ENCODE results near the gene COMTD1. TPM values are rescaled to one million over a fixed set of nuclear protein-coding genes. Genes with fewer than 3 reads are reported as not detected.
A peak's percentile ranks its signal among the peaks of the same experiment; 100 is the strongest.

The COMTD1 gene
- total RNA-seq = 10 to 100 TPM; 22.3 to 58.9 TPM

GRCh38 chr10:75235375-75236177 is at the start of gene COMTD1:
TSS of gene COMTD1 (minus strand) at chr10:75235957. CDS start at chr10:75235928, 29 bp downstream.
- peak within 1 kb of the TSS; percentile 75 for H3K4me3 Mint-ChIP-seq
- peaks cover 9 to 11% of the 10 kb centered on the region in 2 donors for H3K4me1 Mint-ChIP-seq (ENCODE audit: low read depth in 2 of 2)
- ATAC-seq (peak; percentile 82 to 85), DNase-seq (ENCODE audit: low spot score) (peak; percentile 94)
- no peaks in the 10 kb centered on the region for H3K9me3 Mint-ChIP-seq
- H3K27ac Mint-ChIP-seq = peak within 1 kb of the TSS; percentile 38 to 49
- H3K36me3 Mint-ChIP-seq = peaks cover 11% of the 10 kb centered on the region
- no peaks in the 10 kb centered on the region for H3K27me3 Mint-ChIP-seq

- no peak overlapping the region for H3K27ac Mint-ChIP-seq
- H3K4me1 Mint-ChIP-seq (ENCODE audit: low read depth in 2 of 2) = peaks cover 0 to 2% of the 10 kb centered on the region in 2 donors
- DNase-seq (ENCODE audit: low spot score) = no peak
- no peaks in the 10 kb centered on the region for H3K36me3 Mint-ChIP-seq
- H3K27me3 Mint-ChIP-seq = peaks cover 39 to 57% of the 10 kb centered on the region in 2 donors
- no peaks in the 10 kb centered on the region for H3K9me3 Mint-ChIP-seq
- no peak for ATAC-seq
- no peak overlapping the region for H3K4me3 Mint-ChIP-seq
Observed at GRCh38 chr10:75283671-75284470, 48.1 kb upstream of the COMTD1 start.

DNA sequence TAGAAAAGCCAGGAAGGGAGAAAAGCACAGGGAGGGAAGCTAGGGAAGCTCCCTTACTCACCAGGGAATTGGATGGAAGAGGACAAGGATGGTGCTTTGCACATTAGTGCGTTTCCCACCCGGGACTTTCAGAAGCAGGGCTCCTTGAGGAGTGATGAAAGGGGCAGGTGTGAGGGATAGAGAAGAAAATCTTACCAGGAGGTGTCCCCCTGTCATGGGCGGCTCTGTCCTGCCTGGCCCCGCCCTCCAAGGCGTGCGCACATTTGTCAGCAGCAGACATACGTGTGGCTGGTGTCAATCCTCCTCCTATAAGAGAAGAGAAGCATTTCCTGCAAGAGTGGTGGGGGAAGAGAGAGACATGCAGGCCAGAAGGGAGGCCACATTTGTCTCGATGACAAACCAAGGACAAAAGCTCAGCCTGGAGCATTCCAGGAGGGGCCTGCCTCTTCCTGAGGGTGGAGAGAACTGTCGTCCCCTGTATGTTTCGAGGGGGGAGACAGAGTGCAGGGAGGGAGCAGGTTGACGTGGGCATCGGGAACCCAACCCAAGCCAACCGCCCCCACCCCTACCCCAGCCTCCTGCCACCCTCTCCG is 47.4 kb upstream of the COMTD1 start:
- ATAC-seq = no peak
- no peak for DNase-seq (ENCODE audit: low spot score)
- no peak overlapping the region for H3K27ac Mint-ChIP-seq
- H3K9me3 Mint-ChIP-seq = no peaks in the 10 kb centered on the region
- H3K27me3 Mint-ChIP-seq = peaks cover 39 to 57% of the 10 kb centered on the region in 2 donors
- H3K4me1 Mint-ChIP-seq (ENCODE audit: low read depth in 2 of 2) = peaks cover 0 to 2% of the 10 kb centered on the region in 2 donors
- H3K36me3 Mint-ChIP-seq = no peaks in the 10 kb centered on the region
- no peak overlapping the region for H3K4me3 Mint-ChIP-seq

- no peak overlapping the region for H3K27ac Mint-ChIP-seq
- ATAC-seq (no peak), DNase-seq (ENCODE audit: low spot score) (no peak)
- H3K9me3 Mint-ChIP-seq = no peaks in the 10 kb centered on the region
- no peak overlapping the region for H3K4me3 Mint-ChIP-seq
- H3K27me3 Mint-ChIP-seq = peaks cover 33 to 45% of the 10 kb centered on the region in 2 donors
- H3K4me1 Mint-ChIP-seq (ENCODE audit: low read depth in 2 of 2) = peaks cover 0 to 2% of the 10 kb centered on the region in 2 donors
- H3K36me3 Mint-ChIP-seq = no peaks in the 10 kb centered on the region
Observed at GRCh38 chr10:75281974-75282373, 46.2 kb upstream of the COMTD1 start.

GRCh38 chr10:75280236-75280635 is 44.5 kb upstream of the COMTD1 start:
- no peak for ATAC-seq
- H3K4me3 Mint-ChIP-seq = no peak overlapping the region
- no peaks in the 10 kb centered on the region for H3K9me3 Mint-ChIP-seq
- peaks cover 0 to 2% of the 10 kb centered on the region in 2 donors for H3K4me1 Mint-ChIP-seq (ENCODE audit: low read depth in 2 of 2)
- H3K27ac Mint-ChIP-seq = no peak overlapping the region
- H3K27me3 Mint-ChIP-seq = peaks cover 28 to 37% of the 10 kb centered on the region in 2 donors
- no peak for DNase-seq (ENCODE audit: low spot score)
- no peaks in the 10 kb centered on the region for H3K36me3 Mint-ChIP-seq

DNA sequence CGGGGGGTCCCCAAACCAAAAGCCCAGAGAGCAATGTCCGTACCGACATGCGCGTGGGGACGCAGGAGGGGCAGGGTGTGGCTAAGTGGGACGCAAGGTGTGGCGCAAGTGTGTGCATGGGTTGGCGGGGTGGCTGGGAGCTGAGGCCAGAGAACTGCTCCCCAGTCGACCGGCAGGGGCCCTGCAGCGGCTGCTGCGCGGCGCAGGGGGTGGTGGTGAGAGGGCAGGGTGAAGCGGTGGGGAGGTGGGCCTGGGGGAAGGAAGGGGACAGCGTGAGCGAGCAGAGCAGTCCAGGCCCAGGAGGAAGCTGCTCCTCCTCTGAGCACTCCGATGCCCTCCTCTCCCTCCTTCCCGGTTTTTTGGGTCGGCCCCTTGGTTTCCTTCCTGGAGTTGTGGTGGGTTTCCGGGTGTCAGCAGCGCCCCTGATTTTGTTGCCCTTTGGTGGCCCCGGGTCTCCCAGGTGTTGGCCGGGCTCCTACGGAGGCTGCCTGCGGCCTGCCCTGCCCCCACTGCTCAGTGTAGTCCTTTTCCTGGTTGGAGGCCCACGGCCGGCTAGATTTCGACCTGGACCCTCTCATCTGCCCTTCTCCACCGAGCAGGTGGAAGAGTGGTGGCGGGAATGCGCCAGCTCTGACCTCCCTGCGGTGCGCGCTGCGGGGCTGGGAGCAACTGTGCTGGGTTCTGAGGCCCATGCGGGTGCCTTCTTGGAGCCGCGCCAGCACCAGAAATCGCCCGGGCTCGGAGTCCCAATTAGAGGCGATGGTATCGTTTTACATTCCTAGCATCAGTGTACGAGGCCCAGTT is 40.5 kb upstream of the COMTD1 start:
- H3K4me3 Mint-ChIP-seq = no peak overlapping the region
- DNase-seq (ENCODE audit: low spot score) (no peak), ATAC-seq (peak in 1 of 2 donors; percentile 20)
- peaks cover 15 to 17% of the 10 kb centered on the region in 2 donors for H3K27me3 Mint-ChIP-seq
- no peaks in the 10 kb centered on the region for H3K36me3 Mint-ChIP-seq
- H3K4me1 Mint-ChIP-seq (ENCODE audit: low read depth in 2 of 2) = no peaks in the 10 kb centered on the region
- no peaks in the 10 kb centered on the region for H3K9me3 Mint-ChIP-seq
- H3K27ac Mint-ChIP-seq = no peak overlapping the region

GRCh38 chr10:75272896-75273295 is 37.1 kb upstream of the COMTD1 start:
- H3K36me3 Mint-ChIP-seq = no peaks in the 10 kb centered on the region
- ATAC-seq (no peak), DNase-seq (ENCODE audit: low spot score) (no peak)
- H3K27me3 Mint-ChIP-seq = peaks cover 6% of the 10 kb centered on the region in 2 donors
- no peaks in the 10 kb centered on the region for H3K9me3 Mint-ChIP-seq
- H3K4me3 Mint-ChIP-seq = no peak overlapping the region
- H3K27ac Mint-ChIP-seq = no peak overlapping the region
- no peaks in the 10 kb centered on the region for H3K4me1 Mint-ChIP-seq (ENCODE audit: low read depth in 2 of 2)

DNA sequence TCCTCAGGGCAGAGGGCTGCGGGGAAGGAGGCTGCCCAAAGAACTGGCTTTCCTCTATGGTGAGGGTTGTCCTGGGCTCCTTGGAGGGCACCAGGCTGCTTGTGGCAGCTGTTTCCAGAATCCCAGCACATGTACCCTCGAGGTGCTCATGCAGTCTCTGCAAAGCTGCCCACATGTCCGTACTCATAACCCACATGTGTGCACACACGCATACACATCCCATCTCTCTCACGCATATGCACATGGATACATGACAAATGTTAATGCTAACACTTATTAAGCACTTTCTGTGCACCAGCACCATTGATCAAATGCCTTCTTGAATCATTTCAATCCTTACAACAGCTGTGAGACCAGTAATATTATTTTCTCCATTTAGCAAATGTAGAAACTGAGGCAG is 36.3 kb upstream of the COMTD1 start:
- DNase-seq (ENCODE audit: low spot score) (no peak), ATAC-seq (no peak)
- Mint-ChIP-seq H3K9me3 (no peaks in the 10 kb centered on the region), H3K4me3 (no peak overlapping the region), H3K36me3 (no peaks in the 10 kb centered on the region), H3K27ac (no peak overlapping the region), H3K4me1 (ENCODE audit: low read depth in 2 of 2) (no peaks in the 10 kb centered on the region), H3K27me3 (peaks cover 6% of the 10 kb centered on the region in 2 donors)

DNA sequence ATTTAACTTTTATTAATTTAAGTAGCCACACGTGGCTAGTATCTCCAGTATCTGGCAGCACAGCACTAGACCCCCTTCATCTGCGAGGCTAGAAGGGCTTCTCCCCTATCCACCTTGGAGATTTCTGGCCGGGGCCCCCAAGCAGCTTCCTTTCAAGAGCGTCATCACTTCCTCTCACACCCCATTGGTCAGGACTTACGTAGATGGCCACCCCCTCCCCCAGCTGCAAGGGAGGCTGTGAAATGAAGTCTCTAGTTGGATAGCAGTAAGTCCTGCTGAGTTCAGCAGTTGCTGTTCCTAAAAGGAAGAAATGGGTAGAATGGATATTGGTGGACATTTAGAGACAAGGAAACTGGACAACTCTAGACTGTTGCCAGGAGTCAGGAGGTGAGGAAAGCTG is 33.8 kb upstream of the COMTD1 start:
- H3K36me3 Mint-ChIP-seq = no peaks in the 10 kb centered on the region

GRCh38 chr10:75266945-75267344 is 31.2 kb upstream of the COMTD1 start:
- H3K36me3 Mint-ChIP-seq = no peaks in the 10 kb centered on the region

More for the DNA sequence above, 33.8 kb upstream of the COMTD1 start:
- DNase-seq (ENCODE audit: low spot score) (no peak), ATAC-seq (no peak)
- no peak overlapping the region for H3K4me3 Mint-ChIP-seq
- peaks cover 0 to 8% of the 10 kb centered on the region in 2 donors for H3K27me3 Mint-ChIP-seq
- no peak overlapping the region for H3K27ac Mint-ChIP-seq
- no peaks in the 10 kb centered on the region for H3K9me3 Mint-ChIP-seq
- H3K4me1 Mint-ChIP-seq (ENCODE audit: low read depth in 2 of 2) = no peaks in the 10 kb centered on the region

GRCh38 chr10:75265856-75266255 is 30.1 kb upstream of the COMTD1 start:
- Mint-ChIP-seq H3K4me3 (no peak overlapping the region), H3K27ac (no peak overlapping the region), H3K4me1 (ENCODE audit: low read depth in 2 of 2) (no peaks in the 10 kb centered on the region), H3K36me3 (no peaks in the 10 kb centered on the region), H3K9me3 (no peaks in the 10 kb centered on the region), H3K27me3 (peaks cover 0 to 6% of the 10 kb centered on the region in 2 donors)
- DNase-seq (ENCODE audit: low spot score) (no peak), ATAC-seq (no peak)

More at GRCh38 chr10:75266945-75267344, 31.2 kb upstream of the COMTD1 start:
- Mint-ChIP-seq H3K27ac (no peak overlapping the region), H3K27me3 (peaks cover 0 to 6% of the 10 kb centered on the region in 2 donors), H3K4me1 (ENCODE audit: low read depth in 2 of 2) (no peaks in the 10 kb centered on the region), H3K9me3 (no peaks in the 10 kb centered on the region), H3K4me3 (no peak overlapping the region)
- ATAC-seq (no peak), DNase-seq (ENCODE audit: low spot score) (no peak)

DNA sequence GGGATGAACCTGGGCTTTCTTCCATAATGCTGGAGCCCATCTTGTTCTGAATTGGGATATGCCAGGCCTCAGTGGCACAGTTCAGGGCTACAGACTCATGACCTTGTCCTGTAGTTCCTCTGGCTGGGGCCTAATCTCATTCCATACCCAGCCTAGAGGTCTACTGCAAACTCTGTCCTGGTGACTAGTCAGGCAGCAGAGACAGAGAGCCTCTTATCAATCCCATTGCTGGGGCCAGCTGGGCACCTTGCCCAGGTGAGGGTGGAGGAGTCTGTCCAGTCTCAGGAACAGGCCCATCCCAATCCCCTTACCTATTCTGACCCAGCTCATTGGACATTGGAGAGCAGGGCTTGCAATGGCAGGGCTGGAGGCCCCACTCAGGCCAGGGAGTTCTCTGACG is 28.0 kb upstream of the COMTD1 start:
- Mint-ChIP-seq H3K27ac (no peak overlapping the region), H3K9me3 (no peaks in the 10 kb centered on the region), H3K4me1 (ENCODE audit: low read depth in 2 of 2) (no peaks in the 10 kb centered on the region), H3K36me3 (no peaks in the 10 kb centered on the region), H3K27me3 (peaks cover 0 to 6% of the 10 kb centered on the region in 2 donors), H3K4me3 (no peak overlapping the region)
- no peak for DNase-seq (ENCODE audit: low spot score)
- peak in 1 of 2 donors; percentile 40 for ATAC-seq
